Activated T-helper 2 cell treated with anti-CD3 and anti-CD28 coated beads, Interferon-gamma antibody, Interleukin-2, Interleukin-4, amounts not matched to agents 10 μg/mL and 5 μg/mL and 100 μg/mL, durations not matched to agents 14 hours and 24 hours and 36 hours (primary cell): ENCODE results near the gene ZFR2. TPM values are rescaled to one million over a fixed set of nuclear protein-coding genes. Genes with fewer than 3 reads are reported as not detected.
"Not testable (repeated sequence)": the region's sequence is repeated elsewhere in the genome, so short reads cannot be mapped to it uniquely, and the experiment has no call there.

Source experiments
- DNase-seq: peaks from one replicate; pipeline ENCODE4 v3.0.0; 2021; ENCODE audit warnings: low spot score
- H3K27ac Mint-ChIP-seq: one replicate; pipeline ENCODE4 v1.8.0; 2021; ENCODE audit warnings: mixed read lengths
- H3K27me3 Mint-ChIP-seq: one replicate; pipeline ENCODE4 v1.8.0; 2021; ENCODE audit warnings: low read depth, mixed read lengths
- H3K36me3 Mint-ChIP-seq: one replicate; pipeline ENCODE4 v1.8.0; 2021; ENCODE audit warnings: low read depth, mixed read lengths
- H3K4me1 Mint-ChIP-seq: one replicate; pipeline ENCODE4 v1.8.0; 2021; ENCODE audit warnings: low read depth, mixed read lengths
- H3K4me3 Mint-ChIP-seq: one replicate; pipeline ENCODE4 v1.8.0; 2021; ENCODE audit warnings: low read depth, mild to moderate bottlenecking, moderate library complexity, mixed read lengths
- H3K9me3 Mint-ChIP-seq: one replicate; pipeline ENCODE4 v1.8.0; 2021; ENCODE audit warnings: mixed read lengths
- intact Hi-C: fragments of 100-400 bp; cut with micrococcal nuclease; formaldehyde crosslinking; loops from one replicate; pipeline ENCODE4 v1.15.1; 2023
- total RNA-seq: library from RNA; stranded (reverse); gene quantifications from 2 replicates; pipeline ENCODE4 v1.2.3, GENCODE V29; 2022

Gene ZFR2
- total RNA-seq, 1 donor from 2014 or later, result 0.27 TPM

DNA sequence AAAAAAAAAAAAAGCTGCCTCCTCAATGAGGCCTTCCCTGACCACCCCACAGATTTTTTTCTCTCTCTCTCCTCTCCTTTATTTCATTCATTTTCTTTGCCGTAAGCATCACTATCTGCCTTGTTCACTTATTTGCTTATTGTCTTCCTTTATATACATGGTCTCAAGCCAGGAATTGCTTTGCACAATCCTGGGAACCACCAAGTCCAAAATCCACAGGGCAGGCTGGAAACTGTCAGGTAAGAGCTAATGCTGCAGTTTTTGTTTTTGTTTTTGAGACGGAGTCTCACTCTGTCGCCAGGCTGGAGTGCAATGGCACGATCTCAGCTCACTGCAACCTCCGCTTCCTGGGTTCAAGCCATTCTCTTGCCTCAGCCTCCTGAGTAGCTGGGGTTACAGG lies 26.1 kb upstream of the ZFR2 start:
- H3K9me3 Mint-ChIP-seq, DNase-seq, H3K27ac Mint-ChIP-seq, H3K27me3 Mint-ChIP-seq, intact Hi-C loops, H3K36me3 Mint-ChIP-seq, H3K4me3 Mint-ChIP-seq, H3K4me1 Mint-ChIP-seq: not testable (repeated sequence)

DNA sequence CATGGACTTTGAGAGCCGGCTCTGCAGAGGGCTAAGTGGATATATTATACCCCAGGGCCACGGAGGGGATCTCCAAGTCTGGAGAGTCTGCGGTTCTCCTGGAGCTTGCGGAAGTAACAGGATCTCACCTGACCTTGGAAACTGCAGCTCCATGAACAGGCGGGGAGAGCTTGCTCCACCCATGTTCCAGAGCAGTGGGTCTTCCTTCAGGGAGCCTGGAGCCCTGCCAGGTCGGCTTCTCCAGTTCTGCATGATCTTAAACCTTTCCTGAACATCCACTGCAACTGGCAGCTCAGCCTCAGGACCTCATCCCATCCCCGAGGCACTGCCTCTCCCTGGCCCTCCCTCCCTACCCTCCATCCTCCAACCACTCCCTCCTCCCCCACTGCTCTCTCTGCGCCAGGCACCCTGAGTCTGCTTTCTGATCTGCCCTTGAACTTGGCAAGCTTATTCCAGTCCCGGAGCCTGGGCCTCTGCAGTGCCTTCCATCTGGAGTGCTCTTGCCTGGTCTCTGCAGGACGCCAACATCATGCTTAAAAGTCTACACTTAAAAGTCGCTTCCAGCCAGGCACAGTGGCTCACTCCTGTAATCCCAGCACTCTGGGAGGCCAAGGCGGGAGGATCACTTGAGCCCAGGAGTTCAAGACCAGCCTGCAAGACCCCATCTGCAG lies 24.8 kb upstream of the ZFR2 start:
- intact Hi-C loops, result no loop called here

DNA sequence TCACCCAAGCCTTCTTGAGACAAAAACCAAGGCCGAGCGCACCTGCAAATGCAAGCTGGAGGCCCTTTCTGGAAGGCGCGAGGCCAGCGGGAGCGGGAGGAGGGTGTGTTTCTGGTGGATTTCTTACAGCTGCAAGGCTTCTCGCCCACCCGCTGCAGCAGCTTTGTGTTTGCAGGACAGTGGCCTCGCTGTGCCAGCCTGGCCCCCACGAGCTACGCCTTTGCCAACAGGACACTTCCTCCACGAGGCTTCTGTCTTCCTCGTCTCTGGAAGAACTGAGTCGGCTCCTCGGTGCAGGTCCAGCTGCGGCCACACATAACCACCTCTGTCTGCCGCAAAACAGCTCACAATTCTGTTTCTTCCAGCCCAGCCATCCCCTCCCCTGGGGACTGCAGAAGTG lies 21.8 kb upstream of the ZFR2 start:
- Mint-ChIP-seq H3K4me3 (no peak overlapping the region), H3K27ac (no peak overlapping the region), H3K36me3 (no peaks in the 10 kb centered on the region), H3K4me1 (no peaks in the 10 kb centered on the region), H3K9me3 (no peaks in the 10 kb centered on the region), H3K27me3 (no peaks in the 10 kb centered on the region)
- intact Hi-C loops, result no loop called here
- DNase-seq, result no peak

More for the DNA sequence above, 24.8 kb upstream of the ZFR2 start:
- H3K4me1 Mint-ChIP-seq, result peaks cover 3% of the 10 kb centered on the region
- H3K27ac Mint-ChIP-seq, result no peak overlapping the region
- H3K4me3 Mint-ChIP-seq, result no peak overlapping the region
- no peak for DNase-seq
- no peaks in the 10 kb centered on the region for H3K27me3 Mint-ChIP-seq
- H3K9me3 Mint-ChIP-seq, result no peaks in the 10 kb centered on the region
- H3K36me3 Mint-ChIP-seq, result no peaks in the 10 kb centered on the region

DNA sequence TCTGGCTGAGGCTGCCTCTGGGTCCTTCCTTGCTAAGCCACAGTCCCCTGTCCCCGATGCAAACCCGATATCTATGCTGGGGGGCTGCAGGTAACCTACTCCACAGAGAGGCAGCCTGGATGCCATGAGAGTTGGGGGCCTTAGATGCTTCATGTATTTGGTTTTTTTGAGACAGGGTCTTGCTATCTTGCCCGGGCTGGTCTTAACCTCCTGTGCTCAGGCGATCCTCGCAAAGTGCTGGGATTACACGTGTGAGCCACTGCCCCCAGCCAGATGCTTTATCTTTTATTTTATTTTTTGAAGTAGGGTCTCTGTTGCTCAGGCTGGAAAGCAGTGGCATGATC lies 13.2 kb upstream of the ZFR2 start:
- no peak for DNase-seq
- Mint-ChIP-seq H3K4me1 (no peaks in the 10 kb centered on the region), H3K4me3 (no peak overlapping the region), H3K9me3 (no peaks in the 10 kb centered on the region), H3K27me3 (peaks cover 24% of the 10 kb centered on the region), H3K36me3 (no peaks in the 10 kb centered on the region), H3K27ac (no peak overlapping the region)
- intact Hi-C loops, result no loop called here

DNA sequence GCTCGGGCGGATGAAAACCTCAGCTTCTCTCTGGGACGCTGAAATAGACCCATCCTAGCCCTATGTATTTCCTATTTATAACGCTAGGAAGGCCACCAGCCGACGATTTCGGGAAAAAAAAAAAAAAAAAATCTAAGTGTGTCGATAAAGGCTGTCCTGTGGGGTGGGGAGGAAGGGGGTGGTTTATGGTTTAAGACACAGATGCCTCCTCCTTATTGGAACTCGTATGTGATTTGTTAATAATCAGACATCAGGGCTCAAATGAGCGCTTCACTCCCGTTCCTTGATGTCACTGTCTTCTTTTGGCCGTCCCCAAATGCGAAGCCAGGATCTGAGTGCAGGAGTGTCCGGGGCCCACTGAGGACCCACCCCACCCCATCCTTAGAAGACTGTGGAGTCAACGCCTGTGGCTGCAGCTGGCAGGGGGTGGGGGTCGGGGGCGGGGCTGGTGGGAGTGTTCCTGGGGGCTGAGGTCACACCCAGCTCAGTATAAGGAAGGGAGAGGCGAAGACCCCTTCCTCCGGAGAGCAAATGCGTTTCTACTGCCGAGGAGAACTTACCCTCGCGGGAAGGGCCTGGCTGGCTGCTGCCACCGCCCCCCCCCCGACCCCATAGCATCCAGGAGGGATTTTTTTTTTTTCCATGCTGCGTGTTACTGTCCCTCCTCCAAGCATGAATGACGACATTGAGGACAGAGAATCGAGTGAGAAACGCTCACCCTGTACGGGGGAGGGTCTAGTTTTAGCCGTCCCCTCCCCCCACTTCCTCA lies 12.6 kb upstream of the ZFR2 start:
- DNase-seq, result no peak
- Mint-ChIP-seq H3K27me3 (peaks cover 24% of the 10 kb centered on the region), H3K4me1 (no peaks in the 10 kb centered on the region), H3K27ac (no peak overlapping the region), H3K36me3 (no peaks in the 10 kb centered on the region), H3K9me3 (no peaks in the 10 kb centered on the region), H3K4me3 (no peak overlapping the region)
- intact Hi-C loops, result no loop called here

DNA sequence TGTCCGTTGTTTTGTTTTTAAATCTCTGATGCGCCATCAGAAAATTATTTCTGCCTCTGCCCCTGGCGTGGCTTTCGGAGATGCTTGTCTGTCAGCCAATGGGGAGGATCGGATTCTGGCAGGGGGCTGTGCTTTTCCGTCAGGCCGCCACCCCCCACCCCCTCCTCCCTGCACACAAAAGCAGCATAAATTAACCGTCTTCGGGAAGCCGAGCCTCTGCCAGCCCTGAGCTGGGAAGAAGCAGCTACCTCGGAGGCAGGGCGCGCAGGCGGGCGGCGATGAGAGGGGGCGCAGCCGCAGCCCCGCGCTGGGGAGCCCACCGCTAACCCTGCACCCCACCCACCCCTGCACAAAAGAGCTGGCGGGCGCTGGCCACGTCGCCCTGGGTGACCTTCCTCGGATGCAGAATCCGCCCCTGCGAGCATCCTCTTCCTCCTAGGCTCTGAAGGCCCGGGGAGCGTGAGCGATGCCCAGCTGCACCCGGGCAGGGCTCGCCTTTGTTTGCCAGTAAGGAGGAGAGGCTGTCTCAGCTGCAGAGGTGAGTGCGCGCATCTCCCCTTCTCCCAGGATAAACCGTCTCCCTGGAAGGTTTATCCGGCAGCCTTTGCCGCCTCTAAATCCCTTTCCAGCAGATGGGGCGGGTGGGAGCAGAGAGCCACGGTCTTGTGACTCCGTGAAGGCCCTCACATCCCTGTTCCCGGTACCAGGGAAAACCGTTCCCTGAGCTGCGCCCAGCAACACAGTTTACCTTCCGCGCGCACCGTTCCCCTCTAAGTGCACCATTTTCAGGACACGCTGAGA lies 11.8 kb upstream of the ZFR2 start, which contains the start of gene ATCAY:
Gene ATCAY, plus strand, starts transcription at position 215 of the 801 bp plus-strand sequence. CDS start 5,083 bp downstream, outside the sequence.
- no peaks in the 10 kb centered on the region for H3K9me3 Mint-ChIP-seq
- H3K4me1 Mint-ChIP-seq, result no peaks in the 10 kb centered on the region
- intact Hi-C loops, result no loop called here
- no peak for DNase-seq
- H3K27ac Mint-ChIP-seq, result no peak within 1 kb of the TSS
- peaks cover 24% of the 10 kb centered on the region for H3K27me3 Mint-ChIP-seq
- H3K36me3 Mint-ChIP-seq, result no peaks in the 10 kb centered on the region
- H3K4me3 Mint-ChIP-seq, result no peak within 1 kb of the TSS

DNA sequence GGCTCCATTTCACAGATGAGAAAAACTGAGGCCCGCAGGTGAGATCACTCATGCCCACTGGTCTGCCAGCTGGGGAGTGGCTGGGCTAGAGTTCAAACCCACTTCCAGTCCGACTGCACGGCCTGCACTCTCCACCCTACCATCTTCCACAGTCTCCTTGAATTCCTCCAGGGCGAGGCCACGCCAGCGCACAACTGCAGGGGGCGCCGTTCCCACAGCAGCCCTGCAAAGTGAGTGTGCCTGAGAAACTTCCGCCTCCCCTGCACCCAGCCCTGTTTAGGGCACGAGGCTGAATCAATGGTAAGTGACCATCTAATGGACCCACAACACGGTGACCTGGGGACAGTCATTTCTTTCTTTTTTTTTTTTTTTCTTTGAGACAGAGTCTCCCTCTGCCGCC lies 10.8 kb upstream of the ZFR2 start:
- no peak for DNase-seq
- Mint-ChIP-seq H3K9me3 (no peaks in the 10 kb centered on the region), H3K4me1 (no peaks in the 10 kb centered on the region), H3K27me3 (peaks cover 24% of the 10 kb centered on the region), H3K4me3 (no peak overlapping the region), H3K27ac (no peak overlapping the region), H3K36me3 (no peaks in the 10 kb centered on the region)
- intact Hi-C loops, result no loop called here

DNA sequence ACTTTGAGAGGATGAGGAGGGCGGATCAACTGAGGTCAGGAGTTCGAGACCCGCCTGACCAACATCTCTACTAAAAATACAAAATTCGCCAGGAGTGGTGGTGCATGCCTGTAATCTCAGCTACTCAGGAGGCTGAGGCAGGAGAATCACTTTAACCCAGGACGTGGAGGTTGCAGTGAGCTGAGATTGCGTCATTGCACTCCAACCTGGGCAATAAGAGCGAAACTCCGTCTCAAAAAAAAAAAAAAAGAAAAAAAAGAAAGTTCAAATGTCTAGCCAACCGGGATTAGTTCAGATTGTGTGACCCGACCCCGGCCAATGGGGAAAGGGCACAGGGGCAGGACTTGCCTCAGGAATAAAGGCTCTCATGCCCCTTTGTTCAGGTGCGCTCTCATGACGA lies 5.9 kb upstream of the ZFR2 start:
- H3K4me1 Mint-ChIP-seq, intact Hi-C loops, H3K27me3 Mint-ChIP-seq, H3K36me3 Mint-ChIP-seq, DNase-seq, H3K4me3 Mint-ChIP-seq, H3K27ac Mint-ChIP-seq, H3K9me3 Mint-ChIP-seq: not testable (repeated sequence)

DNA sequence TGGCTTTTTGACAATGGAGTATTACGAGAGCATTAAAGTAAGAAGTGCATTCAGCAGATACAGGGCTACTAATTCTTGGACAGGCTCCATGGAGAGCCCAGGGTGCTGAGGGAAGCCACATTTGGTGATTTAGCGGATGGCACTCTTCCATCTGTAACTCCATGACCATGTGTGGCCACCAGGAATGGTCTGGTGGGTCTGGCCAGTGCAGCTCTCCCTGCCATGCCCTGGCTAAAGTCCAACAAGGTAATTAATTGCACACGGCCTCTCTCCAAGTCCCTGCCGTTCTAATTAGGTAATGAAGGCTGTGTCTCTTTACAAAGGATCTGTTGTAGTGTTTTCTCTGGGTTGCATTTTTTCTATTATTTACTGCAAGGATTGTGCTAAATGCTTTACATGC lies 4.3 kb upstream of the ZFR2 start:
- intact Hi-C loops, result no loop called here

DNA sequence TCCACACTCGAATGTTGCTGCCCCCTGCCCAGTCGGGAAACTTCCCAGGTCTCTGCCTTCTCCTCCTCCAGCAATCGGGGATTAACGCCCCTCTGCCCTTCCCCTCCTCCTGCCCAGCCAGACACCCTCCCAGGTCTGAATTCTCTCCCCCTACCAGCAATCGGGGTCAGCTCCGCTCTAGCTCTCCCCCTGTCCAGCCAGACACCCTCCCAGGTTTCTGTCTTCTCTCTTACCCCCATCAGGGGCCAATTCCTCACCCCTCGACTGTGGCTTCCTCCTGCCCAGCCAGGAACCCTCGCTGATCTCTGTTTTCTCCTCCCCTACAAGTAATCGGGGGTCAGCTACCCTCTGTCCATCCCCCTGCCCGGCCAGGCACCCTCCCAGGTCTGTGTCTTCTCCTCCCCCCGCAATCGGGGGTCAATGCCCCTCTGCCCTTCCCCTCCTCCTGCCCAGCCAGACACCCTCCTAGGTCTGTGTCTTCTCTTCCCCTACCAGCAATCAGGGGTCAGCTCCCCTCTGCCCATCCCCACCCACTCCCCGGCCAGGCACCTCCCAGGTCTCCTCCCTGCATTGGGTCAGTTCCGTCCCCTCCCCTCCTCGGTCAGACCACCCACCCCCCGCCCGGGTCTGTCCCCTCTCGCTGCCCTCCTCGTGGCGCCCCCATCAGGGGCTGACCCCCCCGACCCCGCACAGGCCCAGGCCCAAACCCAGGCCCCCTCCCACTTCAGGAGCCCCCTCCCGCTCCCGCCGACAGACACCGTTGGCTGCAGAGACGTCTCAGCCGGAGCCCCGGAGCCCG lies 668 bp downstream of the ZFR2 start:
- intact Hi-C loops, result no loop called here
- peaks cover 4% of the 10 kb centered on the region for H3K36me3 Mint-ChIP-seq
- H3K27ac Mint-ChIP-seq, result no peak overlapping the region
- peaks cover 7% of the 10 kb centered on the region for H3K9me3 Mint-ChIP-seq
- H3K4me3 Mint-ChIP-seq, result no peak overlapping the region
- no peak for DNase-seq
- peaks cover 29% of the 10 kb centered on the region for H3K27me3 Mint-ChIP-seq
- H3K4me1 Mint-ChIP-seq, result peaks cover 2% of the 10 kb centered on the region

More for the DNA sequence above, 4.3 kb upstream of the ZFR2 start:
- peaks cover 4% of the 10 kb centered on the region for H3K36me3 Mint-ChIP-seq
- peaks cover 2% of the 10 kb centered on the region for H3K4me1 Mint-ChIP-seq
- DNase-seq, result no peak
- H3K9me3 Mint-ChIP-seq, result peaks cover 7% of the 10 kb centered on the region
- H3K27ac Mint-ChIP-seq, result no peak overlapping the region
- H3K4me3 Mint-ChIP-seq, result no peak overlapping the region
- H3K27me3 Mint-ChIP-seq, result peaks cover 11% of the 10 kb centered on the region

DNA sequence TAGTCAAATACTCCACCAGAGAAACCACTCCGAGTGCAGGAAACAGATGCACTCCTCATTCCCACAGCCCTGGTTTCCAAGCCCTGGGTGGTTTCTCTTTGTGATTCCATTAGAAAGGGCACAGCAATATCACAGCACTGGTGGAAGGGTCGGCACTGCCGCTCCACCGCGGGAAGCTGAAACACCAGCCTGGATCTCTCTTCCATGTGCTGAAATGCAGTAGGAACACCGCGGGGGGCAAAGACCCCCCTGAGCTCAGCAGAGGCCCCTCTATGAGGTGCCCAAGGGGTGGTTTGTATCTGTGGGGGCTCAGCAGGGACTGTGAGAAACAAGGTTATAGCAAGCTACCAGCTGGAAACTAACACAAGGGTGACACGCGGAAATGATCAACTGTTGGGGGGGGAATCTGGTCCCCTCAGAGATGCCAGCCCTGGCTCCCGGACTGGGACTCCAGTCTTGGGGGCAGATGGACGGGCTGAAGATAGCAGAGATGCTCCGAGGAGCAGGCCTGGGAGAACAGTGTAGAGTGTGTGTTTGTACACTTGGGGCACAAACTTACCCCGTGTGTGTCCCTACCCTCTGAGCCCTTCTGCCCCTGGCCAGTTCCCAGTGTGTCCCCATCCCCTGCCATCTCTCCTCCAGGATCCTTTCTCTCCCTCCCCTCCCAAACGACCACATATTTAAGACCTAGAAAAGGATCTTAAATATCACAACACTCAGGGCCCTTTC lies 1.8 kb downstream of the ZFR2 start:
- Mint-ChIP-seq H3K36me3 (peaks cover 4% of the 10 kb centered on the region), H3K27ac (no peak overlapping the region), H3K4me1 (peaks cover 2% of the 10 kb centered on the region)

DNA sequence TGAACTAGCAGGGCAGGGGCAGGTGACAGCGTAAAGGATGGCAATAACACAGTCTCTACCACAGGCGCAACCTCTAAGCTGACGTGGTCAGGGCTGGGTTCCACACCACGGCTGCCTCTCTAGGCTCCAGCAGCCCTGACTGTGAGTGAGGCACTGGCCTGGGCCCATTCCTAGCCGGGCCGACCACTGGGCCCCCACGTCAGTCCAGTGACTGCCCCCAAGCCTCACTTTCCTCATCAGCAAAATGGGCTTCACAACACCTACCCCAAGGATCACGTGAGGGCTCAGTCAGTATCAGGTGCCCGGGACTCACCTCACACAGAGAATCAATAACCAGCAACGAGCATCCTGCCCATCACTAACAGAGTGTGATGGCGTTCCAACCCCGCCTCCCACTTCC lies 5.2 kb downstream of the ZFR2 start:
- H3K27me3 Mint-ChIP-seq, result peaks cover 22% of the 10 kb centered on the region
- no peak overlapping the region for H3K27ac Mint-ChIP-seq
- intact Hi-C loops, result no loop called here
- no peaks in the 10 kb centered on the region for H3K9me3 Mint-ChIP-seq
- H3K36me3 Mint-ChIP-seq, result no peaks in the 10 kb centered on the region
- H3K4me3 Mint-ChIP-seq, result no peak overlapping the region
- DNase-seq, result no peak
- H3K4me1 Mint-ChIP-seq, result no peaks in the 10 kb centered on the region

More for the DNA sequence above, 1.8 kb downstream of the ZFR2 start:
- peaks cover 29% of the 10 kb centered on the region for H3K27me3 Mint-ChIP-seq
- no peak for DNase-seq
- peaks cover 7% of the 10 kb centered on the region for H3K9me3 Mint-ChIP-seq
- H3K4me3 Mint-ChIP-seq, result no peak overlapping the region
- intact Hi-C loops, result no loop called here
